SK-N-SH treated with all-trans-retinoic acid at 6 μM for 48 hours (cell line): ENCODE data around the gene SDK1.
"Not testable (repeated sequence)": the region's sequence is repeated elsewhere in the genome, so short reads cannot be mapped to it uniquely, and the experiment has no call there.

Experiments
- ATAC-seq: fragments of 200-7000 bp; cut with Tn5 transposase; 3 replicates; pipeline ENCODE4 v1.9.1; 2020; ENCODE audit warnings: mild to moderate bottlenecking, moderate library complexity
- ARNTL ChIP-seq: fragments of 450-650 bp; formaldehyde crosslinking; IDR thresholded peaks from 2 replicates; pipeline ENCODE4 v1.5.0; 2020; ENCODE audit warnings: low read depth, mild to moderate bottlenecking, moderate library complexity, borderline replicate concordance
- BACH2 ChIP-seq: fragments of 250-450 bp; sonication (Bioruptor Pico); IDR thresholded peaks from 2 replicates; pipeline ENCODE4 v1.9.0; 2021; ENCODE audit warnings: mild to moderate bottlenecking, borderline replicate concordance
- ESRRG ChIP-seq: fragments of 250-450 bp; sonication (Bioruptor Pico); IDR thresholded peaks from 2 replicates; pipeline ENCODE4 v1.6.1; 2021; ENCODE audit warnings: mild to moderate bottlenecking
- GLIS3 ChIP-seq: fragments of 250-450 bp; sonication (Bioruptor Pico); IDR thresholded peaks from 2 replicates; pipeline ENCODE4 v1.5.0; 2020; ENCODE audit warnings: mild to moderate bottlenecking, moderate library complexity
- ISL1 ChIP-seq: fragments of 250-450 bp; sonication (Bioruptor Pico); IDR thresholded peaks from 2 replicates; pipeline ENCODE4 v2.1.2; 2022; ENCODE audit warnings: mild to moderate bottlenecking, moderate library complexity
- OSR1 ChIP-seq: fragments of 250-450 bp; sonication (Bioruptor Pico); IDR thresholded peaks from 2 replicates; pipeline ENCODE4 v1.8.0; 2022; ENCODE audit warnings: moderate library complexity, mild to moderate bottlenecking, inconsistent platforms
- PPARA ChIP-seq: fragments of 250-450 bp; sonication (Bioruptor Pico); IDR thresholded peaks from 2 replicates; pipeline ENCODE4 v1.5.0; 2020; ENCODE audit warnings: mild to moderate bottlenecking, borderline replicate concordance
- RARB ChIP-seq: fragments of 250-450 bp; sonication (Bioruptor Pico); IDR thresholded peaks from 2 replicates; pipeline ENCODE4 v1.8.0; 2021; ENCODE audit warnings: mild to moderate bottlenecking, moderate library complexity
- SNAI2 ChIP-seq: fragments of 250-450 bp; sonication (Bioruptor Pico); IDR thresholded peaks from 2 replicates; pipeline ENCODE4 v1.5.0; 2020; ENCODE audit warnings: mild to moderate bottlenecking, moderate library complexity
- TCF4 ChIP-seq: fragments of 250-450 bp; sonication (Bioruptor Pico); IDR thresholded peaks from 2 replicates; pipeline ENCODE4 v1.8.0; 2021; ENCODE audit warnings: mild to moderate bottlenecking, moderate library complexity, borderline replicate concordance
- TOX ChIP-seq: fragments of 250-450 bp; sonication (Bioruptor Pico); IDR thresholded peaks from 2 replicates; pipeline ENCODE4 v1.8.0; 2021; ENCODE audit warnings: mild to moderate bottlenecking, moderate library complexity, borderline replicate concordance
- ZFP30 ChIP-seq: fragments of 450-650 bp; formaldehyde crosslinking; IDR thresholded peaks from 2 replicates; pipeline ENCODE4 v1.5.0; 2022; ENCODE audit warnings: mild to moderate bottlenecking, moderate library complexity
- ZNF565 ChIP-seq: fragments of 450-650 bp; formaldehyde crosslinking; conservative IDR thresholded peaks from 2 replicates; pipeline ENCODE4 v1.5.0; 2020; ENCODE audit warnings: low read depth, mild to moderate bottlenecking, moderate library complexity
- ZNF70 ChIP-seq: fragments of 450-650 bp; formaldehyde crosslinking; IDR thresholded peaks from 2 replicates; pipeline ENCODE4 v1.5.0; 2020; ENCODE audit warnings: mild to moderate bottlenecking, moderate library complexity
- ZNF8 ChIP-seq: fragments of 450-650 bp; formaldehyde crosslinking; IDR thresholded peaks from 2 replicates; pipeline ENCODE4 v1.5.0; 2020; ENCODE audit warnings: mild to moderate bottlenecking, moderate library complexity
- TF ChIP-seq, protein P1 (sequence below): fragments of 250-450 bp; sonication (Bioruptor Pico); IDR thresholded peaks from 2 replicates; pipeline ENCODE4 v1.5.1; 2020; ENCODE audit warnings: low read depth, mild to moderate bottlenecking, moderate library complexity
- TF ChIP-seq, protein P2 (sequence below): fragments of 250-450 bp; sonication (Bioruptor Pico); IDR thresholded peaks from 2 replicates; pipeline ENCODE4 v1.5.0; 2020; ENCODE audit warnings: mild to moderate bottlenecking, moderate library complexity
- TF ChIP-seq, protein P3 (sequence below): fragments of 250-450 bp; sonication (Bioruptor Pico); IDR thresholded peaks from 2 replicates; pipeline ENCODE4 v1.5.1; 2021; ENCODE audit warnings: mild to moderate bottlenecking, moderate library complexity
- TF ChIP-seq, protein P4 (sequence below): fragments of 250-450 bp; sonication (Bioruptor Pico); IDR thresholded peaks from 2 replicates; pipeline ENCODE4 v1.8.0; 2021; ENCODE audit warnings: low read depth, mild to moderate bottlenecking, moderate library complexity, borderline replicate concordance

SDK1 gene

DNA sequence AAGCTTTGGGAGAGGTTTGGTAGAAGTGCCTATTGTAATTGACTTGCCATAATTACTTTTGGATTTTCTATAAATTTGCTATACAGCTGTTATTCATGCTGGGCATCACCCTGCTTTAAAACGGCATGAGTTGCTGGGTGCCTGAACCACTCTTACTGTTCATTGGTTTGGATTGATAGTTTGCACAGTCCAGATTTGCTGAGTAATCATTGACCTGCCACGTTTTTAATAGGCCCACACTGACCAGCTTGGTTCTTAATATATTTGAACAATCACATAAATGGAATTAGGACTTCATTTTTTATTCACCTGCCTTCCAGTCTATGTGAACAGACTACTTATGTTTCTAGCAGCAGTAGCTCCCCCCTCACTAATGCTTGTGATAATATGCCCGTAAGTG lies 630.8 kb downstream of the SDK1 start (continued):
- TF ChIP-seq ISL1: no peak
- TF ChIP-seq RARB: no peak
- no peak for TF ChIP-seq ZNF8 (CRISPR knock-in tag)
- TF ChIP-seq, protein P1, sequence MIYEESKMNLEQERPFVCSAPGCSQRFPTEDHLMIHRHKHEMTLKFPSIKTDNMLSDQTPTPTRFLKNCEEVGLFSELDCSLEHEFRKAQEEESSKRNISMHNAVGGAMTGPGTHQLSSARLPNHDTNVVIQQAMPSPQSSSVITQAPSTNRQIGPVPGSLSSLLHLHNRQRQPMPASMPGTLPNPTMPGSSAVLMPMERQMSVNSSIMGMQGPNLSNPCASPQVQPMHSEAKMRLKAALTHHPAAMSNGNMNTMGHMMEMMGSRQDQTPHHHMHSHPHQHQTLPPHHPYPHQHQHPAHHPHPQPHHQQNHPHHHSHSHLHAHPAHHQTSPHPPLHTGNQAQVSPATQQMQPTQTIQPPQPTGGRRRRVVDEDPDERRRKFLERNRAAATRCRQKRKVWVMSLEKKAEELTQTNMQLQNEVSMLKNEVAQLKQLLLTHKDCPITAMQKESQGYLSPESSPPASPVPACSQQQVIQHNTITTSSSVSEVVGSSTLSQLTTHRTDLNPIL (CRISPR knock-in tag): no peak

DNA sequence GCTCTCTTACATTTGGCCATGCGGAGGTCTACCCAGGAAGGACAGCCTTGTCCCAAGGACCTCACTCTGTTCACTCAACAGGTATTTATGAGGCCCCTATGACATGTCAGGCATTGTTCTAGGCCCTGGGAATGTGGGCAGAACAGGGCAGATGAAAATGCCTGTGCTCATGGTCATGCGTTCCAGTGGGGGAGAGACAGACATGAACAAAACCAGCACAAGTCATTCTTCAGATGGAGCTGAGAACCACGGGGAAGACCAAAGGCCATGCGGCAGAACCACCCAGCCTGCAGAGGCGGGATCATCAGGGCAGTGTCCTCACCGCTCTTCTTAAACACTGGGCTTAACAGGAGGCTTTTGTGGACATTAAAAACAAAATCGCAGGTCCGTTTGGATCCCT lies 636.1 kb downstream of the SDK1 start:
- TF ChIP-seq ZNF8 (CRISPR knock-in tag) (no peak), TCF4 (CRISPR knock-in tag) (no peak), TOX (CRISPR knock-in tag) (no peak), PPARA (CRISPR knock-in tag) (no peak)
- TF ChIP-seq, protein P1 (CRISPR knock-in tag): no peak
- ATAC-seq: no peak

DNA sequence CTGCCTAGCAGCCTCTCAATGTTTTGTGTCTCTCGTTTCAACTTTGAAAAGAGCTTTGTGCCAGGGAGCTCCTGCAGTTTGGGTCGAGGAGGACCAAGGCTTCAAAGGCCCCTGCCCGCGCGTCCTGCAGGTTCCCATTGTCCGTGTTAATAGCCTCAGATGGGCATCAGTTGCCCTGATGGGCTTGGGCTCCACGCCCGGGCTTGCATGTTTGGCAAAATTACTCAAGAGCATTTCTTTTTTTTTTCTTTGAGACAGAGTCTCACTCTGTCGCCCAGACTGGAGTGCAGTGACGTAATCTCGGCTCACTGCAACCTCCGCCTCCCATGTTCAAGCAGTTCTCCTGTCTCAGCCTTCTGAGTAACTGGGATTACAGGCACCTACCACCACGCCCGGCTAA lies 636.6 kb downstream of the SDK1 start:
- no peak for TF ChIP-seq GLIS3 (CRISPR knock-in tag)
- no peak for TF ChIP-seq BACH2 (CRISPR knock-in tag)
- TF ChIP-seq ZNF8 (CRISPR knock-in tag): no peak
- no peak for TF ChIP-seq OSR1
- TF ChIP-seq, protein P2, sequence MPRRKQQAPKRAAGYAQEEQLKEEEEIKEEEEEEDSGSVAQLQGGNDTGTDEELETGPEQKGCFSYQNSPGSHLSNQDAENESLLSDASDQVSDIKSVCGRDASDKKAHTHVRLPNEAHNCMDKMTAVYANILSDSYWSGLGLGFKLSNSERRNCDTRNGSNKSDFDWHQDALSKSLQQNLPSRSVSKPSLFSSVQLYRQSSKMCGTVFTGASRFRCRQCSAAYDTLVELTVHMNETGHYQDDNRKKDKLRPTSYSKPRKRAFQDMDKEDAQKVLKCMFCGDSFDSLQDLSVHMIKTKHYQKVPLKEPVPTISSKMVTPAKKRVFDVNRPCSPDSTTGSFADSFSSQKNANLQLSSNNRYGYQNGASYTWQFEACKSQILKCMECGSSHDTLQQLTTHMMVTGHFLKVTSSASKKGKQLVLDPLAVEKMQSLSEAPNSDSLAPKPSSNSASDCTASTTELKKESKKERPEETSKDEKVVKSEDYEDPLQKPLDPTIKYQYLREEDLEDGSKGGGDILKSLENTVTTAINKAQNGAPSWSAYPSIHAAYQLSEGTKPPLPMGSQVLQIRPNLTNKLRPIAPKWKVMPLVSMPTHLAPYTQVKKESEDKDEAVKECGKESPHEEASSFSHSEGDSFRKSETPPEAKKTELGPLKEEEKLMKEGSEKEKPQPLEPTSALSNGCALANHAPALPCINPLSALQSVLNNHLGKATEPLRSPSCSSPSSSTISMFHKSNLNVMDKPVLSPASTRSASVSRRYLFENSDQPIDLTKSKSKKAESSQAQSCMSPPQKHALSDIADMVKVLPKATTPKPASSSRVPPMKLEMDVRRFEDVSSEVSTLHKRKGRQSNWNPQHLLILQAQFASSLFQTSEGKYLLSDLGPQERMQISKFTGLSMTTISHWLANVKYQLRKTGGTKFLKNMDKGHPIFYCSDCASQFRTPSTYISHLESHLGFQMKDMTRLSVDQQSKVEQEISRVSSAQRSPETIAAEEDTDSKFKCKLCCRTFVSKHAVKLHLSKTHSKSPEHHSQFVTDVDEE: no peak
- TF ChIP-seq, protein P1 (CRISPR knock-in tag): no peak
- TF ChIP-seq PPARA (CRISPR knock-in tag): no peak
- TF ChIP-seq ARNTL (CRISPR knock-in tag): no peak
- no peak for TF ChIP-seq ZNF565 (CRISPR knock-in tag)
- no peak for TF ChIP-seq ZFP30 (CRISPR knock-in tag)
- no peak for TF ChIP-seq ISL1
- no peak for TF ChIP-seq ZNF70 (CRISPR knock-in tag)
- TF ChIP-seq ESRRG (CRISPR knock-in tag): no peak
- TF ChIP-seq, all 23 proteins: peak for 0
- ATAC-seq: no peak

DNA sequence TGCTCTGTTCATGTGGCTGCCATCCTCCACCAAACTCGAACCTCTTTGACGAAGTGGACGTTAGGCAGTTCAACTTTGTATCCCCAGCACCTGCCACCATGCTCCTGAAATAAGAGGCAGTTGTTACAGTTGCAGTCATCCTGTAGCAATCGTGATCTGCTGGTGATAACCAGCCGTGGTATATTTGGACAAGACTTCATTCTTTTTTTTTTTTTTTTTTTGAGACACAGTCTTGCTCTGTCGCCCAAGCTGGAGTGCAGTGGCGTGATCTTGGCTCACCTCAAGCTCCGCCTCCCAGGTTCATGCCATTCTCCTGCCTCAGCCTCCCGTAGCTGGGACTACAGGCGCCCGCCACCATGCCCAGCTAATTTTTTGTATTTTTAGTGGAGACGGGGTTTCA lies 640.7 kb downstream of the SDK1 start:
- ATAC-seq: not testable (repeated sequence)

DNA sequence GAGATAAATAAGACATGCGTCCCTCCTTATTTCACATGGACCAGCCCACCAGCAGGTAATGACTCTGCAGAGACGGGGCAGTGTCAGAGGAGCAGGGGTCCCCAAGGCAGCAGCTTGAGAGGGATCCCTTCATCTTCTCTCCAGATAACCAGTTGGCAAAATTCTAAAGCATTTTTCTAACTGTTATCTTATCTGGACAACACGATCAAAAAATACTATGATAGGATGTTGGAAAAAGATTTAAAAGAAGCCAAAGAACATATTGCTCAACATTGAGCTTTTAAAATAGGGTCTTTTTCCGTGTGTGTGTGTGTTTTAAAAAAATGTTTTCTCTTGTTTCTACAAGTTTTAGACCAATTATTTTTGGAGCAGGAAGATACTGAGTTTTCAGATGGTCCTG lies 641.2 kb downstream of the SDK1 start:
- ATAC-seq: no peak
- TF ChIP-seq SNAI2 (no peak), ESRRG (CRISPR knock-in tag) (no peak), BACH2 (CRISPR knock-in tag) (no peak), TOX (CRISPR knock-in tag) (no peak), ZFP30 (CRISPR knock-in tag) (no peak), RARB (no peak), ZNF70 (CRISPR knock-in tag) (no peak), TCF4 (CRISPR knock-in tag) (no peak)
- TF ChIP-seq, protein P3, sequence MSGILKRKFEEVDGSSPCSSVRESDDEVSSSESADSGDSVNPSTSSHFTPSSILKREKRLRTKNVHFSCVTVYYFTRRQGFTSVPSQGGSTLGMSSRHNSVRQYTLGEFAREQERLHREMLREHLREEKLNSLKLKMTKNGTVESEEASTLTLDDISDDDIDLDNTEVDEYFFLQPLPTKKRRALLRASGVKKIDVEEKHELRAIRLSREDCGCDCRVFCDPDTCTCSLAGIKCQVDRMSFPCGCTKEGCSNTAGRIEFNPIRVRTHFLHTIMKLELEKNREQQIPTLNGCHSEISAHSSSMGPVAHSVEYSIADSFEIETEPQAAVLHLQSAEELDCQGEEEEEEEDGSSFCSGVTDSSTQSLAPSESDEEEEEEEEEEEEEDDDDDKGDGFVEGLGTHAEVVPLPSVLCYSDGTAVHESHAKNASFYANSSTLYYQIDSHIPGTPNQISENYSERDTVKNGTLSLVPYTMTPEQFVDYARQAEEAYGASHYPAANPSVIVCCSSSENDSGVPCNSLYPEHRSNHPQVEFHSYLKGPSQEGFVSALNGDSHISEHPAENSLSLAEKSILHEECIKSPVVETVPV (CRISPR knock-in tag): no peak
- TF ChIP-seq, protein P1 (CRISPR knock-in tag): no peak
- TF ChIP-seq, protein P4, sequence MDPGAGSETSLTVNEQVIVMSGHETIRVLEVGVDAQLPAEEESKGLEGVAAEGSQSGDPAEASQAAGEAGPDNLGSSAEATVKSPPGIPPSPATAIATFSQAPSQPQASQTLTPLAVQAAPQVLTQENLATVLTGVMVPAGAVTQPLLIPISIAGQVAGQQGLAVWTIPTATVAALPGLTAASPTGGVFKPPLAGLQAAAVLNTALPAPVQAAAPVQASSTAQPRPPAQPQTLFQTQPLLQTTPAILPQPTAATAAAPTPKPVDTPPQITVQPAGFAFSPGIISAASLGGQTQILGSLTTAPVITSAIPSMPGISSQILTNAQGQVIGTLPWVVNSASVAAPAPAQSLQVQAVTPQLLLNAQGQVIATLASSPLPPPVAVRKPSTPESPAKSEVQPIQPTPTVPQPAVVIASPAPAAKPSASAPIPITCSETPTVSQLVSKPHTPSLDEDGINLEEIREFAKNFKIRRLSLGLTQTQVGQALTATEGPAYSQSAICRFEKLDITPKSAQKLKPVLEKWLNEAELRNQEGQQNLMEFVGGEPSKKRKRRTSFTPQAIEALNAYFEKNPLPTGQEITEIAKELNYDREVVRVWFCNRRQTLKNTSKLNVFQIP (CRISPR knock-in tag): no peak
- TF ChIP-seq, protein P2: no peak
